Skeletal muscle tissue (tissue), 4 donors: ENCODE measurements around the gene CPXM2. TPM values are rescaled to one million over a fixed set of nuclear protein-coding genes. Genes with fewer than 3 reads are reported as not detected.

Source experiments
- H3K27ac ChIP-seq: one replicate; pipeline ENCODE4 v1.7.0; 2013; ENCODE audit warnings: mild to moderate bottlenecking, low read depth, low read length, inconsistent platforms
- H3K27me3 ChIP-seq, 3 donors: one replicate each; pipeline ENCODE4 v1.7.0; 2013; ENCODE audit warnings: low read length in 3 of 3; ENCODE audit not compliant: control insufficient read depth in 3 of 3, insufficient read depth in 3 of 3
- H3K36me3 ChIP-seq, 3 donors: one replicate each; pipeline ENCODE4 v1.7.0; 2013; ENCODE audit warnings: low read length in 3 of 3; ENCODE audit not compliant: control insufficient read depth in 3 of 3, insufficient read depth in 3 of 3
- H3K4me1 ChIP-seq, 3 donors: one replicate each; pipeline ENCODE4 v1.7.0; 2013; ENCODE audit warnings: low read length in 3 of 3, mild to moderate bottlenecking in 3 of 3; ENCODE audit not compliant: control insufficient read depth in 3 of 3, insufficient read depth in 3 of 3
- H3K4me3 ChIP-seq, 3 donors: one replicate each; pipeline ENCODE4 v1.7.0; 2013; ENCODE audit warnings: low read length in 3 of 3
- H3K9ac ChIP-seq, 3 donors: one replicate each; pipeline ENCODE4 v1.7.0; 2013; ENCODE audit warnings: low read length in 3 of 3, mild to moderate bottlenecking in 3 of 3, moderate library complexity in 2 of 3, low read depth in 1 of 3
- H3K9me3 ChIP-seq, 3 donors: one replicate each; pipeline ENCODE4 v1.7.0; 2013; ENCODE audit warnings: low read length in 3 of 3; ENCODE audit not compliant: control insufficient read depth in 3 of 3
- total RNA-seq: library from RNA; depleted of rRNA; stranded (reverse); fragments of >200 nt; gene quantifications from one replicate; pipeline ENCODE4 v1.2.3, GENCODE V29; 2014
- donor health status: Osteomylitis.

Gene CPXM2
- total RNA-seq, 1 donor from 2014 or later: 0.52 TPM

DNA sequence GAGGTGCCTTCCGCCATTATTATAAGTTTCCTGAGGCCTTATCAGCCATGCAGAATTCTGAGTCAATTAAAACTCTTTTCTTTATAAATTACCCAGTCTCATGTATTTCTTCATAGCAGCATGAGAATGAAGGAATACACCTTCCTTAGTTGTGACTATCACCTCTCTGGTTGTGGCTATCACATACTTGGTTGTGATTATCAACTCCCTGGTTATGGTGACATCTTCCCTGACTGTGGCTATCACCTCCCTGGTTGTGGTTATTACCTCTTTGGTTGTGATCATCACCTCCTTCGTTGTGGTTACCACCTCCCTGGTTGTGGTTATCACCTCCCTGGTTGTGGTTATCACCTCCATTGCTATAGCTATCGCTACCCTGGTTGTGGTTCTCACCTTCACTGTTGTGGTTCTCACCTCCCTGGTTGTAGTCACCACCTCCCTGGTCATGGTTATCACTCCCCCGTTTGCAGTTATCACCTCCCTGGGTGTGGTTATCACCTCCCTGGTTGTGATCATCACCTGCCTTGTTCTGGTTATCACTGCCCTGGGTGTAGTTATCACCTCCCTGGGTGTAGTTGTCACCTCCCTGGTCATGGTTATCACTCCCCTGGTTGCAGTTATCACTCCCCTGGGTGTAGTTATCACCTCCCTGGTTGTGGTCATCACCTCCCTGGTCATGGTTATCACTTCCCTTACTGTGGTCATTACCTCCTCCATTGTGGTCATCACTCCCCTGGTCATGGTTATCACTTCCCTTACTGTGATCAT is 119.5 kb downstream of the CPXM2 start:
- H3K36me3 ChIP-seq: peaks cover 0 to 4% (median 0%) of the 10 kb centered on the region in 3 donors
- H3K9me3 ChIP-seq: no peaks in the 10 kb centered on the region
- no peak overlapping the region for H3K4me3 ChIP-seq
- H3K4me1 ChIP-seq: no peaks in the 10 kb centered on the region
- H3K27me3 ChIP-seq: peaks cover 0 to 5% (median 0%) of the 10 kb centered on the region in 3 donors
- no peak overlapping the region for H3K9ac ChIP-seq
- H3K27ac ChIP-seq: no peak overlapping the region

DNA sequence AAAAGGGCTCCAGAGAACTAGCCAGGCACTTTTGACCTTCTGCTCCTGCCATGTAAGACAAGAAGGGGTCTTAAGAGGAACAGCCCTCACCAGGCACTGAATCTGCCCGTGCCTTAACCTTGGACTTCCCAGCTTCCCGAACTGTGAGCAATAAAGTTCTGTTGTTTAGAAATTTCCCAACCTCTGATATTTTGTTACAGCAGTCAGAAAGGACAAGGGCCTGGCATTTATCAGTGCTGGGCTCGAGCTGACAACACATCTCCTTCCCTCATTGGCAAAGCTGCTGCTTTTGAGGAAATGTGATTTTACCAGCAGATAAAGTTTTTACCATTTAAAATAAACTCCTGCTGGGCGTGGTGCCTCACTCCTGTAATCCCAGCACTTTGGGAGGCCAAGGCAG is 122.0 kb downstream of the CPXM2 start:
- Histone ChIP-seq H3K36me3 (peaks cover 0 to 4% (median 0%) of the 10 kb centered on the region in 3 donors), H3K4me1 (no peaks in the 10 kb centered on the region), H3K9ac (no peak overlapping the region), H3K27ac (no peak overlapping the region), H3K27me3 (peaks cover 0 to 2% (median 2%) of the 10 kb centered on the region in 3 donors), H3K9me3 (no peaks in the 10 kb centered on the region), H3K4me3 (no peak overlapping the region)

DNA sequence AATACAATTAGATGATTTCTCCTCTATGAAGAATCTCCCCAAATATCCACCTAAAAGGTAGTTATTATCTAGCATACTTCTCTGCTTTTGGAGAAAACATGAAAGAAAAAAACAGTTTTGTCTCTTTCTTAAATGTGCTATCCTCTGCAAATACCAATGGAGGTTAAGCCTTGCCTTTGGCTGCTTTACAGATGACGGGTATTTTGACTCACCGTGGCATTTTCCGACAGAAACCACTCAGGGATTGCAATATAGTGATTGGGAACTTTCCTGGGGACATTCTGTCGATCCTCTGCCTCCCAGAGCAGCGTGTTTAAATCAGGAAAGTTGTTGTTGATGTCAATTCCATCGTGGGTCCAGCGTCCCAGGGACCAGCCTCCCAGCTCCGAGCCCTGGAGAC is 124.8 kb downstream of the CPXM2 start:
- H3K36me3 ChIP-seq: peaks cover 0 to 4% (median 0%) of the 10 kb centered on the region in 3 donors
- H3K9ac ChIP-seq: no peak overlapping the region
- no peaks in the 10 kb centered on the region for H3K9me3 ChIP-seq
- no peaks in the 10 kb centered on the region for H3K4me1 ChIP-seq
- peaks cover 0 to 6% (median 0%) of the 10 kb centered on the region in 3 donors for H3K27me3 ChIP-seq
- no peak overlapping the region for H3K4me3 ChIP-seq
- H3K27ac ChIP-seq: no peak overlapping the region

DNA sequence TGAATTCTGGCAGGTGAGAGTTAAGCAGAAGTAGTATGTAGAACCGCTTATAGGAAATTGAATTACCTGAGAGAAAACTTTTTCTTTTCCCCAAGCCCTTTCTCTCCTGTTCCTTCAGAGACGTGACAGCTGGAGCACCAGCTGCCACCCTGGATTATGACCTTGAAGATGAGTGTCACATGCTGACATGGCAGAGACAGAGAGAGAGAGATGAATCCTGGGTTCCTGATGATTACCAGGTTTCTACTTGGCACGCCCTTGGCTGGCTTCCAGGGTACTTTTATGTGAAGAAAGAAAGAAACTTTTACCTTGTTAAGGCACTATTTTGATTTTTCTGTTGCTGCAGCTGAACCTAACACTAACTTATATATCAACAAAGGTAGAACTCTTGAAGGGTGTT is 125.6 kb downstream of the CPXM2 start:
- Histone ChIP-seq H3K27ac (no peak overlapping the region), H3K9ac (no peak overlapping the region), H3K4me3 (no peak overlapping the region), H3K4me1 (no peaks in the 10 kb centered on the region), H3K36me3 (peaks cover 0 to 5% (median 0%) of the 10 kb centered on the region in 3 donors), H3K9me3 (no peaks in the 10 kb centered on the region), H3K27me3 (peaks cover 0 to 12% (median 0%) of the 10 kb centered on the region in 3 donors)

DNA sequence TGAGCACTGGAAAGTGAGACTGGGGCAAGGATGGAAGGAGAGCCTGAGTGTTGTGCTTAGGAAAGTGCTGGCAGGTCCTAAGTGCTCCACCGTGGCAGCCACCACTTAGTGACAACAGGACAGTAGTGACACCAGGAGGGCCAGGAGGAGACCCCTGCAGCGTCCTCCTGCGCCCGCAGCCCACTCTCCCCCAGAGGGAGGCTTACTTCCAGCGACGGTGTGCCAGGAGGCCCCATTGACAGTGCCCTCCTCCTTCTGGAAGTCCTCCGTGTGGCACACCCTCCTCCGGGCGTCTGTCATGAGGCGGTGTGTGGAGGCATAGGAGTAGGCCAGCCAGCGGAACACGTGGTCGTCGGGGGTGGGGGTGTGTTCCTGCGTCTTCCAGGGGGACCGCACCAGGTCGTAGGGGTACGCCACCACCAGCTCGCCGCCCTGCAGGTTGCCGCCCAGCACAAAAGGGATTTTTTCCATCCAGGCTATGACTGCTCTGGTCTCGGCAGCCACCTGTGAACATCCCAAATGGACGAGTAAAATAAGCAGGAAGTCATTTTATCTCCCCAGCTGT is 129.9 kb downstream of the CPXM2 start:
- Histone ChIP-seq H3K27me3 (peaks cover 0 to 14% (median 0%) of the 10 kb centered on the region in 3 donors), H3K36me3 (peaks cover 0 to 1% (median 0%) of the 10 kb centered on the region in 3 donors)

DNA sequence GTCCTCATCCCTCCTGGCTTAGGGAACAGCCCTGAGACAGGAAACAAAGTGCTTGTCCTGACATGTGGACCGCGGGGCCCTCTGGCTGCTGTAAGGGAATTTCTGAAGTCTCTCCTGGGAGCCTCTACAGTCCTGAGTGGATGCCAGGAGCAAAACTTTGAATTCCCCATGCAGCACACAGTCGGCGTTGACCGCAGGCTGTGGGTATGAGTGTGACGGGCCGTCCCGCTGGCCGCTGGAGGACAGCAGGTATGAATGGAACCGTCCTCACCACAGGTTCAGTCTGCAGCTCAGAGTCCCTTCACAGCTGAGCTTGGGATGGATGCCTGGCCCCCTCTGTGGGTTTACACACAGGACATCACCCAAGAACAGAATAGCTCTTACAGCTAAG is 130.6 kb downstream of the CPXM2 start:
- H3K9me3 ChIP-seq: no peaks in the 10 kb centered on the region
- H3K4me3 ChIP-seq: no peak overlapping the region
- no peak overlapping the region for H3K27ac ChIP-seq
- peaks cover 0 to 14% (median 0%) of the 10 kb centered on the region in 3 donors for H3K27me3 ChIP-seq
- peaks cover 0 to 1% (median 0%) of the 10 kb centered on the region in 3 donors for H3K36me3 ChIP-seq
- H3K4me1 ChIP-seq: no peaks in the 10 kb centered on the region
- H3K9ac ChIP-seq: no peak overlapping the region

More for the DNA sequence above, 129.9 kb downstream of the CPXM2 start:
- Histone ChIP-seq H3K4me1 (no peaks in the 10 kb centered on the region), H3K27ac (no peak overlapping the region), H3K9ac (no peak overlapping the region), H3K4me3 (no peak overlapping the region), H3K9me3 (no peaks in the 10 kb centered on the region)

DNA sequence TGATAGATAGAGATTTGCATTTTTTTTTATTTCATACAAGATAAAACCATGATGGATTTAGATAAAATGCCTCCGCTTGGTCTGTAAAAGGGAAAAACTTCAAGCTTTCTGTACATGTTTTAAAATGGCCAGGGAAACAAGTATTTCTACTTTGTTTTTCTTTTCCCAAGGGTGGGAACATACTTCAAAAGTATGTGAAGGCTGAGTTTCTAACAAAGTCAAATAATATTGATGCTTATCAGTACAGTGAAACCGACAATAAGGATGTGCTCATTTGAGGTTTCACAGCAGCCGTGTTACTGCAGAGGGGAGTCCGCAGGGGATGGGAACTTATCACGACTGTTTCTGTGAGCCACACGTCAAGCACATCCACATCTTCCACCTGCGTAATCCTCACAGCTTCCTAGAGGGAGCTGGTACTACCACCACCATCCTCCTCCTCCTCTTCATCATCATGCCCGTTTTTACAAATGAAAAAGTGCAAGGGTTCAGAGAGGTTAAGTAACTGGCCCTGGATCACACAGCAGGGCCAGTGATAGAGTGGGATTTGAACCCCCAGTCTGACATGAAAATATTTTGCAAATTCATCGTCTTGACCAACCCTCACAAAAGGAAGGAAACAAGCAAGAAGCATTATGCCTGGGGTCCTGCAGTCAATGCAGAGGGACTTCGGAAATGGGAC is 131.1 kb downstream of the CPXM2 start:
- no peak overlapping the region for H3K27ac ChIP-seq
- H3K9me3 ChIP-seq: no peaks in the 10 kb centered on the region
- H3K9ac ChIP-seq: no peak overlapping the region
- no peaks in the 10 kb centered on the region for H3K4me1 ChIP-seq
- peaks cover 0 to 1% (median 0%) of the 10 kb centered on the region in 3 donors for H3K36me3 ChIP-seq
- H3K27me3 ChIP-seq: peaks cover 0 to 14% (median 0%) of the 10 kb centered on the region in 3 donors
- H3K4me3 ChIP-seq: no peak overlapping the region

DNA sequence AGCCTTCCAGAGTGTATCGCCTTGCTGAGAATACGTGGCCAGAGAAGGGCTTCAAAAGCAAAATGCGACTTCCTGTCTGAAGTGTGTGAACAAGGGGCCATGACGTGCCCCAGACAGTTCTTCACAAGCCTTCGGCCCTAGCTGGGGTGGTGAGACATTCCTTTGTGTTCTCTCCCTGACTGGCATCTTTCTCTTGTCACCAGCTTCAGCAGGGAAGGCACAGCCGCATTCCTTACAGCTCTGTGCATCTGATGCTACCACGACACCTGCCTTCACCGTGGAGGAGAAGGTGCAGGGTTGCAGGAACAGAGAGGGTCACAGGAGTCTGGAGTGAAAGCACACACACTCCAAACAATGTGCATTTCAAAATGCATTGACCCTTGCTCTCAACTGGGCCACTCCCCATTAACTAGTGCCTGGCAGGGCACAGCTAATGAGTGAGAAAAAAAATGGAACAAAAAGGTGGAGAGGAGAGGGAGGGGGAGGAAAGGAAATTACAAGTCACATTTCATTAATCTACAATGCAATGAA is 132.0 kb downstream of the CPXM2 start:
- Histone ChIP-seq H3K36me3 (peaks cover 0 to 1% (median 0%) of the 10 kb centered on the region in 3 donors), H3K9me3 (no peaks in the 10 kb centered on the region), H3K27ac (no peak overlapping the region), H3K4me1 (no peaks in the 10 kb centered on the region), H3K9ac (no peak overlapping the region), H3K4me3 (no peak overlapping the region), H3K27me3 (peaks cover 0 to 18% (median 0%) of the 10 kb centered on the region in 3 donors)

DNA sequence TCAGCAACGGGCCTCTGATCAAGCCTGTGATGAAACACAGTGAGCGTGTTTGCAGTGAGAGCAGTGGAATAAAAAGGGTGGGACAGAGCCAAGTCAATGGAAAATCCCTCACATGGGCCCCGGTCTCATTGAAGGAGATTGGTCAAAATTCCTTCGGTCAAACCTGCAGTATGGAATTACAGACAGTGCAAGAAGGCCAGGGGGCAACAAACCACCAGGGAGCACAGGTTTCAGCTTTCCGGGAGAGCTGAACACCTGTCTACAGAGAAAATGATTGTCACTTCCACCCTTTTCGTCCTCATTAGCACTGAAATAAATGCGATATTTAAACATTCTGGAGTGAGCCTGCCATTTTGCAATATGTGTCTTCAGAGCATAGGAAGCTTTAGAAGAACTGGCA is 132.6 kb downstream of the CPXM2 start:
- peaks cover 0 to 1% (median 0%) of the 10 kb centered on the region in 3 donors for H3K36me3 ChIP-seq
- no peaks in the 10 kb centered on the region for H3K9me3 ChIP-seq
- no peak overlapping the region for H3K9ac ChIP-seq
- H3K27me3 ChIP-seq: peaks cover 0 to 23% (median 0%) of the 10 kb centered on the region in 3 donors
- H3K4me3 ChIP-seq: no peak overlapping the region
- H3K4me1 ChIP-seq: no peaks in the 10 kb centered on the region
- H3K27ac ChIP-seq: no peak overlapping the region
